ENCODE data around the gene CEP162.
"Not testable (repeated sequence)": the region's sequence is repeated elsewhere in the genome, so short reads cannot be mapped to it uniquely, and the experiment has no call there.

CEP162 gene

DNA sequence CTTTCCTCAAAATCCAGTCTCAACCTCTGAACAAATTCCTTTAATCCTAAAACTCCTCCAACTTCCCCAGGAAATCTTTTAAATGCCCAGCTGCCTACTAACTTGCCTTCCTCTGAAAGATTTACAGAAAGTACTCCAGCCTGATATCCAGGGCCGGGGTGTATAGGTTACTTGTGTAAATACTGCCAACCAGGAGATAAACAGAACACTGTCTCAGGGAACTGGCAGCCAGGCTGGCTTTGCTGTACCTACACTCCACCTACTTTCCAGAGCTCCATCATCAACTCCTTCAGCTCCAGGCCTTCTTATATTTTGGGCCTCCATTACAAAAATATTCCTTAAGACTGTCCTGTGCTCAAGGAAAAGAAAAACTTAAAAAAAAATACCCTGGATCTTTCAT is 85.9 kb downstream of the CEP162 start:
- DNase-seq, result no peak

DNA sequence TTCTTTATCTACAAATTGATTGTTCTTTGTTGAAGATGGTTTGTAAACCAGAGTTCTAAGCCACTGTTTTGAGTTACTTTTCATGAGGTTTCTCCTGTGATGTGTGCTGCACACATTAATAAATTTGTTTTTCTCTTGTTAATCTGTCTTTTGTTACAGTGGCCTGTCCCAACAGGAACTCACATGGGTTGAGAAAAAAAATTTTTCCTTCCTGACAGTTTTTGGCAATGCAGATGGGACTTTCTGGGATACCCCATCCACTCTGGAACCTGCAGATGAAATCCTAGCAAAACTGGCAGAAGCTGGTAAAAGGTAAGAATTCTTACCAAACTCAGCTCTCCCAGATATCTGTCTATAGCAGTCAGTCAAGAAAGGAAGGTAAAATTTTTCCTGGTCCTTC is 88.1 kb downstream of the CEP162 start:
- DNase-seq, result no peak

DNA sequence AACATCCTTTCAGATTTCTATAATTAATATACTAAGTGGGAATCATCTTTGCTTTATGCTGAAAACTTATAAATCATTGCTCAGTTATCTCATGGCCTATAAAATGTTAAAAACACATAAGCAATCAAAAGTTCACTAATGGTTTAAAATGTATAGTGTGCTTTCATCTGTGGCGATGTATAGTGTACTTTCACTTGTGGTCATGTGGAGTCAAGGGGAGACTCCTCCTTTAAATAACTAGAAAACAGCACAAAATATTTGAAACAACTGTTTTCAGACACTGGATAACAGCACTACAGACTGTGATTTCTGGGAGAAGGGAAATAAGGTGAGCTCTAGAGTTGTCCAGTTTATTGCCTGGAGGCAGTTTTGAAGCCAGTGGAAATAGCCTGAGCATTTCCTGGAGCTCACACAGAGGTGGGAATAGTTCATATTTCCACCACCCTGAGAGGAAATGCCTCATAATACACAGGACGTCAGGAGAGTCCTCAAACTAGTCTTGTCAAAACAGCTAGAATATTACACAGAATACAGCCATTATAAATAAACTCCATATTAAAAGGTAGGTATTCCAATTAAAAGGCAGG is 89.4 kb downstream of the CEP162 start:
- DNase-seq, result no peak

DNA sequence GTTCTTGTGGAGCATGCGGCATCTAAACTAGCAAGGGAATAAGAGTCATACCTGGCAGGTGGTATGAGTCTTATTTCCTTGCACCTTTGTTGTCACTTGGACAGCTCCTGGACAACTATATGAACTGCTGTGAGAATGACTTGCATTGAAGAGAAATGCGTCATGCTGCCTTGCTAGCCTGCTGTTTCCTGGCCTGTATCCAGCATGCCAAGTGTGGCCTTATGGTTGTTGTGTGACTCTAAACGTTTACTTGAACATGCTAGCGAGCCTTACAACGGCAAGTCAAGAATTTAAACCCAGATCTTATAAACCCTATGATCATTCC is 90.4 kb downstream of the CEP162 start:
- no peak for DNase-seq

DNA sequence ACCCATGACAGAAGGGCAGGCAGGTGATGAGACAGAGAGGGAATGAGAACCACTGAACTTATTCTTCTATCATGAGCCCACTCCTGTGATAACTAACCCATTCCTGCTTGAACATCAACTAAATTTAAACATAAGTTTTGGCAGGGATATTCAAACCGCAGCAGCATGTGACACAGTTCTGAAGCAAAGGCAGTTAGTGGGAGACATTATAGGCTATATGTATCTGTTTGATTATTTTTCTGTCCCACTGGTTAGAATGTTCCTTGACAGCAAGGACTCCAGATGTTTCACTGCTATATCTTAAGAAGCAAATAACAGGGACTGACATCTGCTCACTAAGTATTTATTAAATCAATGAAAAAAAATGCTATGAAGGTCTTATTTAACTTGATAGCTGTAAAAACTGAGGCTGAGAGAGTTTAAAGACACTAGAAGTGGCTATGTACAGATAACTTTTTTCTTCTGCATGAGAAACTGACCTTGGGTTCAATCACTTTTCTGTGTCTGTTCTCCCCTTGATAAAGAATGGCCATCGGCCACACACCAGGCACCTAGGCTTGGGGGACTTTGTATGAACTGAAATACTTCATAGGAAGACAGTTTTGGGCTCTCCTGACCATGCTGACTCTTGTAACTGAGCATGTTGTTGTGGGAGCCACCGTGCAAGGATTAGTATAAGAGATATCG is 90.9 kb downstream of the CEP162 start:
- no peak for DNase-seq

DNA sequence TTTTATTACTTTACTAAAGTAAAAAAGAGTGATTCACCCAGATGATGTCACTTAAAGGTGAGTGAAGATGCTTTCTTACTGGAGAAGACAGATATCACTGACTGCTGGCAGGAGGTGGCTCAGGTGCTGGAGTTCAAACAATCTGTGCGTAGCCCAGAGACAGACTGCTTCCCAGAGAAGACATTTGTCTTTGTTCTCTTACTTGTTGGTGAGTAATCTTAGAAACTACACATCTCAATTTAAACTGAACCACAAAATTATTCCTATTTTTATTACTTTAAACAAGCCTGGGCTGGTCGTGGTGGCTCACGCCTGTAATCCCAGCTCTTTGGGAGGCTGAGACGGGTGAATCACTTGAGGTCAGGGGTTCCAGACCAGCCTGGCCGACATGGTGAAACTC is 92.2 kb downstream of the CEP162 start:
- no peak for DNase-seq

DNA sequence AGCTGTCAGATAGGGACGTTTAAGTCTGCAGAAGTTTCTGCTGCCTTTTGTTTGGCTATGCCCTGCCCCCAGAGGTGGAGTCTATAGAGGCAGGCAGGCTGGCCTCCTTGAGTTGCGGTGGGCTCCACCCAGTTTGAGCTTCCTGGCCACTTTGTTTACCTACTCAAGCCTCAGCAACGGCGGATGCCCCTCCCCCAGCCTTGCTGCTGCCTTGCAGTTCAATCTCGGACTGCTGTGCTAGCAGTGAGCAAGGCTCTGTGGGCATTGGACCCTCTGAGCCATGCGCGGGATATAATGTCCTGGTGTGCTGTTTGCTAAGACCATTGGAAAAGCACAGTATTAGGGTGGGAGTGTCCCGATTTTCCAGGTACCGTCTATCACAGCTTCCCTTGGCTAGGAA is 94.1 kb downstream of the CEP162 start:
- DNase-seq, result not testable (repeated sequence)

DNA sequence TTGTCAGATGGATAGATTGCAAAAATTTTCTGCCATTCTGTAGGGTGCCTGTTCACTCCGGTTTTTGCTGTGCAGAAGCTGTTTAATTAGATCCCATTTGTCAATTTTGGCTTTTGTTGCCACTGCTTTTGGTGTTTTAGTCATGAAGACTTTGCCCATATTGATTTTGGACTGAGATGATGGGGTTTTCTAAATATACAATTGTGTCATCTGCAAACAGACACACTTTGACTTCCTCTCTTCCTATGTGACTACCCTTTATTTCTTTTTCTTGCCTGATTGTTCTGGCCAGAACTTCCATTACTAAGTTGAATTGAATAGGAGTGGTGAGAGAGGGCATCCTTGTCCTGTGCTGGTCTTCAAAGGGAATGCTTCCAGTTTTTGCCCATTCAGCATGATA is 97.9 kb downstream of the CEP162 start:
- DNase-seq, result not testable (repeated sequence)

DNA sequence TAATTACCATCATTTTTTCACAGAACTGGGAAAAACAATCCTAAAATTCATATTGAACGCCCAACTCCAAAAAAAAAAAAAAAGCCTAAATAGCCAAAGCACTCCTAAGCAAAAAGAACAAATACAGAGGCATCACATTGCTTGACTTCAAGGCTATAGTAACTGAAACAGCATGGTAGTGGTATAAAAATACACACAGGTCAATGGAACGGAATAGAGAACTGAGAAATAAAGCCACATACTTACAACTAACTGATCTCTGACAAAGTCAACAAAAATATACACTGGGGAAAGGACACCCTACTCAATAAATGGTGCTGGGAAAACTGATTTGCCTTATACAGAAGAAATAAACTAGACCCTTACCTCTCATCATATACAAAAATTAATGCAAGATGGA is 104.3 kb downstream of the CEP162 start:
- no peak for DNase-seq

DNA sequence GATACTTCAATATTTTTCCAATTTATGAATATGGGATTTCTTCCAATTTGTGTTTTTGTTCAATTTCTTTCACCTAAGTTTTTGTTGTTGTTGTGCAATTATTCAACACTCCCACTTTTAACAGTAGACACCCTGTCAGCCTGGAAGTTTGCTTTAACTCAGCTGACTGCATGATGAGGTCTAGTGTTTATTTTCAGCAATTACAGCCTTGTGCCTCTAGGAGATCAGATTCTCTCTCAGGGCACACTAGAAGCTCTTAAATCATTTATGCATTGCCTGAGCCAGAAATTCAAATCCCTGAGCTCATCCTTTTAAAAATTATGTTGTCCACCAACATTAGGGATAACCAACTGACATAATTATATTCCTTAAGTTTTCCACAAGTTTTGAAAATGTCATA is 108.2 kb downstream of the CEP162 start:
- DNase-seq, result no peak

DNA sequence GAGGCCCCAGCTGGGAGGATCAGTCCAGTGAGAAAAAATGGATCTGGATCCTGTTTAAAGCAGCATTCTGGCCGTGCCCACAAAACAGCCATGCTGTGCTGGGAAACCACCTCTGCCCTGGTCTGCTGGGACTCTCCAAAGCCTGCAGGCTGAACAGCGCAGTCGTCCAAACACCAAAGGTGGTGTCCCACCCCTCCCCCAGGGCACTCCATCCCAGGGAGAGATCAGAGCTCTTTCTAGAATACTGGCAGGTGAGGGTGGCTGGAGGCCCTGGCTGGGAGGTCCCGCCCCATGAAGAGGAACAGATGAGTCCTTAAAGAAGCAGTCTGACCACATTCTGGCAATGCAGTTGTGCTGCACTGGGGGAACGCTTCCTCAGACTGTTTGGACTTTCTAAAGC is 109.3 kb downstream of the CEP162 start:
- no peak for DNase-seq

DNA sequence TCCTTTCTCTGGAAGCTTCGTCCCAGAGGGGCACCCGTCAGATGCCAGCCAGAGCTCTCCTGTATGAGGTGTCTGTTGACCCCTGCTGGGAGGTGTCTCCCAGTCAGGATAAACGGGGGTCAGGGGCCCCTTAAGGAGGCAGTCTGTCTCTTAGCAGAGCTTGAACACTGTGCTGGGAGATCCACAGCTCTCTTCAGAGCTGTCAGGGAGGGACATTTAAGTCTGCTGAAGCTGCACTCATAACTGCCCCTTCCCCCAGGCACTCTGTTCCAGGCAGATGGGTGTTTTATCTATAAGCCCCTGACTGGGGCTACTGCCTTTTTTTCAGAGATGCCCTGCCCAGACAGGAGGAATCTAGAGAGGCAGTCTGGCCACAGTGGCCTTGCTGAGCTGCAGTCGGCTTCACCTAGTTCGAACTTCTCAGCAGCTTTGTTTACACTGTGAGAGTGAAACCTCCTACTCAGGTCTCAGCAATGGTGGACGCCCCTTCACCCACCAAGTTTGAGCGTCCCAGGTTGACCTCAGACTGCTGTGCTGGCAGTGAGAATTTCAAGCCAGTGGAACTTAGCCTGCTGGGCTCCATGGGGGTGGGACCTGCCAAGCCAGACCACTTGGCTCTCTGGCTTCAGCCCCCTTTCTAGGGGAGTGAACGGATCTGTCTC is 112.4 kb downstream of the CEP162 start:
- DNase-seq, result not testable (repeated sequence)

DNA sequence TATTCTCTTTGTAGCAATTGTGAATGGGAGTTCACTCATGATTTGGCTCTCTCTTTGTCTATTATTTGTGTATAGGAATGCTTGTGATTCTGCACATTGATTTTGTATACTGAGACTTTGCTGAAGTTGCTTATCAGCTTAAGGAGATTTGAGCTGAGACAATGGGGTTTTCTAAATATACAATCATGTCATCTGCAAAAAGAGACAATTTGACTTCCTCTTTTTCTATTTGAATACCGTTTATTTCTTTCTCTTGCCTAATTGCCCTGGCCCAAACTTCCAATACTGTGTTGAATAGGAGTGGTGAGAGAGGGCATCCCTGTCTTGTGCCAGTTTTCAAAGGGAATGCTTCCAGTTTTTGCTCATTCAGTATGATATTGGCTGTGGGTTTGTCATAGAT is 116.1 kb downstream of the CEP162 start:
- not testable (repeated sequence) for DNase-seq

DNA sequence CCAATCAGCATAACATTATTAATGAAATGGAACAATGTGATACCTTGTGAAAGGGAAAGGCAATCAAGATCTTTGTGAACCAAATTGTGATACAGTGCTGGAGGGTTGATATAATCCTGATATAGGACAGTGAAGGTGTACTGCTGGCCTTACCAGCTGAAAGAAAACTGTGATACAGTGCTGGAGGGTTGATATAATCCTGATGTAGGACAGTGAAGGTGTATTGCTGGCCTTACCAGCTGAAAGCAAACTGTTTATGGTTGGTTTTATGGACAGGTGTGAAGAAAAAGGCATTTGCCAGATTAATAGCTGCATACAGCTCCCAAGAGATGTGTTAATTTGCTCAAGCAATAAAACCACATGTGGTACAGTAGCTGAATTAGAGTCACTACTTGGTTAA is 119.9 kb downstream of the CEP162 start:
- DNase-seq, result no peak

DNA sequence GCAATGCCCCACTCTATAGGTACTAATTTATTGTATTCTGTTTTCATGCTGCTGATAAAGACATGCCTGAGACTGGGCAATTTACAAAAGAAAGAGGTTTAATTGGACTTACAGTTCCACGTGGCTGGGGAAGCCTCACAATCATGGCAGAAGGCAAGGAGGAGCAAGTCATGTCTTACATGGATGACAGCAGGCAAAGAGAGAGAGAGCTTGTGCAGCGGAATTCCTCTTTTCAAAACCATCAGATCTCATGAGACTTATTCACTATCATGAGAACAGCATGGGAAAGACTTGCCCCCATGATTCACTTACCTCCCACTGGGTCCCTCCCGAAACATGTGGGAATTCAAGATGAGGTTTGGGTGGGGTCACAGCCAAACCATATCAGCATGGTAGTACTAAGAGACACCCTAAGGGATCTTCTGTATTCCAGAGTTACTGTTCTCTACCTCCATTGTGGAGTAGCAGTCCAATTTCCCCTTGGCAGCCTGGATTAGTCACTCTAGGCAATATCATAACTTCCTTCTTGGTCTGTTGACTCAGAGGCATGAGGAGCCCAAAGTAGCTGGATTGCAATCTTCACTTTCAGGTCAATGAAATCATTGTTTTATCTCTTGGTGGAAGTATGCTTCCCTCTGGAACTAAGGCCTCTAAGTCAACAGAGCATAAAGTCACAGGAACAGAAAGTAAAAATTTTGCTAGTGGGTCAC is 122.1 kb downstream of the CEP162 start:
- DNase-seq, result not testable (repeated sequence)

DNA sequence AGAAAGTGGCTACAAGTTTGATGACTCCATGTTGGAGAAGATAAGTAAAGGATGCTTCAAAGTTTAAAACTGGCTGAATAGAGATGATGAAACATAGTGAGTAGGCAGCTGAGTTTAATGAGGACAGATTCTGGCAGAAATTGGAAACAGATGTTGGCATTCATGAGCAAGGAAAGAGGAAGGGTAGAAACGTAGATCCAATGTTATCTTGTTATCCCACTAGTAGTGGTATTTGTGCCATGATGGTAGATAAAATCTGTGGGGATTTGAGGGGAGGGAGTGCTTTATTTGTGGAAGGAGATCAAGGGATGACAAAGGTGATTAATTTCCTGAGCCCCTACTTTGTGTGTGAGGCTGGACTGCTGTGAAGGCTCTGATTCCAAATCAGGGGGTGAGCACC is 124.4 kb downstream of the CEP162 start:
- DNase-seq, result no peak

DNA sequence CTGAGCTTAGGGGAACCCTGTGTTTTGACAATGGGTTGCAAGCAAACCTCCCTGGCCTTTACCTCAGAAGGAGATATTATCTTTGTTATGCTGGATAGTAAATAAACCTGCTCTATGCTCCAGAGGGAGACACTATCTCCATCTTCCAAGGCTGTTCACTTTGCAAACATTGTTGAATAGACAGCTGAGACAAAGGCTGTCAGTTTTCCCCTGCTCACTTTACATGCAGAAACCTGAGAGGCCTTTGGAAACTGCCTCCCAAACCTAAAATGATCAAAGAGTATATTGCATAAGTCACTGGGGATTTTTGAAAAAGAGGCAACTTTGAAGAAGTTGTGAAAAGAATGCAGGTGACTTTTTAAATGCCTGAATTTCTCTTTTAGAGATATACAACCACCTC is 132.3 kb downstream of the CEP162 start:
- no peak for DNase-seq

DNA sequence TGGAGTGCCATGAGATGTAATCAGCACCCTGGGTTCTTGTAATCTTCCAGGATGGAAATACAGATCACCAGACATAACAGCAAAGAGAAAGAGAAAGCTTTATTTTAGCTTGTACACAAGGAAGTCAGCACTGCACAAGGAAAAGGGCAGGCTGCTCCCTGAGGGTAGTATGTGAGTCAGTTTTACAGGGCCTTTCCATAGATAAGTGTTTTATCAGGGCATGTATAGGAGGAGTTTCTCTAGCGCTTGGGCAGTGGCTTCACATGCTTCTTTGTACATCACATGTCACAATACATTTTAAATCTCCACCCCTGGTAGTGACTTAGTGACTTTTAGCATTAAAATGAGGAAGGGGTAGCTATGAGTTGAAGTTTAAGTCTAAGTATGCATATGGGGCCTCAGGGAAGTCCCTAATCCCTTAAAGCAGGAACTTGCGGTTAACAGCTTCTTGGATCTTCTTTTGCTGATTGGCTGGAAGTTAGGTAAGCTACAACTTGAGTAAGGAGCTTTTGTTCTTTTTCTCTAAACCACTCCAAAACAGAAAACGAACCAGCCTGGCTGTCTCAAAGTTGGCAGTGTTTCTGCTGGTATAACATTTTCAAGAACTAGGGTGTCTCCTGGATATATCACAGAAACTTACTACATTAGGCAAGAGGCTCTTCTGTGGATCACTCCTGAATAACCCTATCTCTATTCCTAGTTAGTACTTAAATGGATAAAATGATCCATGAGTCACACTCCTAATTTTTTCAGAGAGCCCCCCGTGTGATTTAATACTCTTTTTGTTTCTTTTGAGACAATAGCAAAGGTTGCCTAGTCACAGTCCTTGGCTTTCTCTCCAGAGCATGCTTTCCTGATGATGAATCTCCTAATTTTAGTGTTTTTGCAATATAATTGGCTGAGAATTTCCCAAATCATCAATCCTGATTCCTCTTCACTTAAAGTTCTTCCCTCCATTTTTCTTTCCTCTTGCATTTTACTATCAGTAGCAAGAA is 133.7 kb downstream of the CEP162 start:
- DNase-seq, result no peak

DNA sequence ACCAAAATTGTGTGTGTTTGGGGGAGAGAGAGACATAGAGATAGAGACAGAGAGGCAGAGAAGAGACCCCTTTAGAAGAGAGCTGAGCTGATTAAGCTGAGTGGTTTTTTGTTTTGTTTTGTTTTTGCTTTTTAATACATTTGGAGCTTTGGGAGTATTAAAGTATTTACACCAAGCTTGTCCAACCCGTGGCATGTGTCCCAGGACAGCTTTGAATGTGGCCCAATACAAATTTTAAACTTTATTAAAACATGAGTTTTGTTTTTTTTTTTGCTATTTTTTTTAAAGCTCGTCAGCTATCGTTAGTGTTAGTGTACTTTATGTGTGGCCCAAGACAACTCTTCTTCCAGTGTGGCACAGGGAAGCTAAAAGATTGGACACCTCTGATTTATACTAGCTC is 137.9 kb downstream of the CEP162 start:
- no peak for DNase-seq

DNA sequence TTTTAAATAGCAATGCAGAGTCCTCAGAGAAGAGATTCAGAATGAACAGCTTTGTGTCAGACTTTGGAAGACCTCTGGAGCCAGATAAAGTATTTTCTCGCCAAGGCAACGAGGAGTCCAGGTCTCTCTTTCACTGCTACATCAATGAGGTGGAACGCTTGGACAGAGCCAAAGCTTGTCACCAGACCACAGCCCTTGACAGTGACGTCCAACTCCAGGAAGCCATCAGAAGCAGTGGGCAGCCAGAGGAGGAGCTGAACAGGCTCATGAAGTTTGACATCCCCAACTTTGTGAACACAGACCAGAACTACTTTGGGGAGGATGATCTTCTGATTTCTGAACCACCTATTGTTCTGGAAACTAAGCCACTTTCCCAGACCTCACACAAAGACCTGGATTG is 138.4 kb downstream of the CEP162 start:
- no peak for DNase-seq

DNA sequence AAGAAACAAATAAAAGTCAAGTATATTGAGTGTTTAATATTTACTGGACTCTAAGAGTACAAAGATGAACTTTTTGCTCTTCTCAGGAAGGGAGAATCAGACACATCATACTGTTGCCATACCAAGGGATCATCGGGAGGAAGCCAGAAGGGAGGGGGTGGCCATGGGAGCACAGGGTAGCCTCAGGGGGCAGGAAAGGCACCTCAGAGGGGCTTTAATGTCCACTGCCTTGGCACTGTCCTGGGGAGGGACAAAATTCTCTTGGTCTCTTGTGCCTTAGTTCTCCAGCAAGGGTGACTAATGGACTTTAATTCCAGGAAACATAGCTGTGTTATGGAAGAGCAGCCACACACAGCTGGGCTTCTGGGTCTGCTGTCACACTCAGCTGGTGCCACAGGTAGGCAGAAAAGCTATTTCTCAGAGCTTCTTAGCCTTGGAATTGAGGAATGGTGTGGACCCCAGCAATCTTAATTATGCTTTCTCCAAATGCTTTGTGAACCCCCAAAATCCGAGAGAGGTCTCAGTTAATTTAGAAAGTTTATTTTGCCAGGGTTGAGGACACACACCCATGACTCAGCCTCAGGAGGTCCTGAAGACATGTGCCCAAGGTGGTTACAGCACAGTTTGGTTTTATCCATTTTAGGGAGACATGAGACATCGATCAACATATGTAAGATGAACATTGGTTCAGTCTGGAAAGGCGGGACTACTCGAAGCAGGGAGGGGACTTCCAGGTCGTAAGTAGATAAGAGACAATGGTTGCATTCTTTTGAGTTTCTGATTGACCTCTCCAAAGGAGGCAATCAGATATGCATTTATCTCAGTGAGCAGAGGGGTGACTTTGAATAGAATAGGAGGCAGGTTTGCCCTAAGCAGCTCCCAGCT is 140.7 kb downstream of the CEP162 start:
- no peak for DNase-seq

DNA sequence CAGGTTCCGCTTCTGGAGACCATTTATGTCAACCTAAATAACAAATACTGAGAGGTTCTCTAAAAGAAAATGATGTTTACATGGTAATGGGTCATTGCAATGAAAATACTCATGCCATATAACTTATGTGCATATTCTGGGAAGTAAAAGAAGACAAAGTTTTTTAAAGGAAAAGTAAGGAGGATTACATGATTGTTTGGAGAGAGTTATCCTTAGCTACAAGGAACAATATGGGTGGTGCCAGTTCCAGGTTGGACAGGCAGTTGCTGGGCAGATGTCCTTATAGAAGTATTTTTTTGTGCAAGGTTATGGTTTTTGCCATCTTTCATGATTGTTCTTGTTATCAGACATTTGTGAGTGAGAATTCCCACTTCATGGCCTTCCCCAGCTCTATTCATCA is 141.4 kb downstream of the CEP162 start:
- DNase-seq, result no peak

All from cerebellar nuclear complex (tissue), 1 donor.